Measurements from ENCODE around the gene SLC6A13.

Gene SLC6A13

GRCh38 chr12:275812-276211, 13.2 kb upstream of the SLC6A13 start:
- CTCF ChIA-PET = no interaction called here
- TF ChIP-seq CTCF (conservative IDR thresholded peaks at IDR 0.05; ENCODE audit: low read depth) = no peak
- DNase-seq (ENCODE audit: low spot score) = no peak
- POLR2A ChIA-PET (ENCODE audit: low non-redundant PET) = no interaction called here
- no peak overlapping the region for H3K27ac ChIP-seq

GRCh38 chr12:273382-273781, 10.7 kb upstream of the SLC6A13 start:
- ChIA-PET POLR2A (ENCODE audit: low non-redundant PET) (no interaction called here), CTCF (no interaction called here)
- no peak overlapping the region for H3K27ac ChIP-seq
- TF ChIP-seq CTCF (conservative IDR thresholded peaks at IDR 0.05; ENCODE audit: low read depth) = no peak
- DNase-seq (ENCODE audit: low spot score) = no peak

GRCh38 chr12:272942-273341, 10.3 kb upstream of the SLC6A13 start:
- TF ChIP-seq CTCF (conservative IDR thresholded peaks at IDR 0.05; ENCODE audit: low read depth) = no peak
- ChIA-PET POLR2A (ENCODE audit: low non-redundant PET) (no interaction called here), CTCF (no interaction called here)
- no peak for DNase-seq (ENCODE audit: low spot score)
- no peak overlapping the region for H3K27ac ChIP-seq

- no peak for TF ChIP-seq CTCF (conservative IDR thresholded peaks at IDR 0.05; ENCODE audit: low read depth)
- POLR2A ChIA-PET (ENCODE audit: low non-redundant PET) = interaction anchor here (0.7 kb wide), 1 partner anchor 21 kb away, joined by 3 read pairs; no protein-coding TSS in a partner anchor
- no peak overlapping the region for H3K27ac ChIP-seq
- DNase-seq (ENCODE audit: low spot score) = no peak
- CTCF ChIA-PET = no interaction called here
Measured at GRCh38 chr12:271161-271560, 8.5 kb upstream of the SLC6A13 start.

GRCh38 chr12:269191-269590, 6.6 kb upstream of the SLC6A13 start:
- ChIA-PET POLR2A (ENCODE audit: low non-redundant PET) (no interaction called here), CTCF (no interaction called here)
- no peak overlapping the region for H3K27ac ChIP-seq
- DNase-seq (ENCODE audit: low spot score) = no peak
- no peak for TF ChIP-seq CTCF (conservative IDR thresholded peaks at IDR 0.05; ENCODE audit: low read depth)

- no peak for DNase-seq (ENCODE audit: low spot score)
- ChIA-PET POLR2A (ENCODE audit: low non-redundant PET) (no interaction called here), CTCF (no interaction called here)
- TF ChIP-seq CTCF (conservative IDR thresholded peaks at IDR 0.05; ENCODE audit: low read depth) = no peak
- no peak overlapping the region for H3K27ac ChIP-seq
Measured at GRCh38 chr12:268483-268840, 5.8 kb upstream of the SLC6A13 start.
